Pancreas (tissue), 10 donors: Measurements from ENCODE around the gene PDZD2. TPM values are rescaled to one million over a fixed set of nuclear protein-coding genes. Genes with fewer than 3 reads are reported as not detected.

Source experiments
- ATAC-seq, 4 donors: fragments of 200-7000 bp; cut with Tn5 transposase; one replicate each; pipeline versions ENCODE4 v1.8.0 to v1.9.1; 2020; ENCODE audit warnings: mild to moderate bottlenecking in 4 of 4, moderate library complexity in 4 of 4
- DNase-seq, 6 donors: peaks; one replicate each; pipeline ENCODE4 v3.0.0-alpha.2; 2020
- FAIRE-seq: peaks from 2 replicates; lab custom pipeline; 2012; peaks lifted over from hg19 to GRCh38; lab: Jason Lieb, UNC
- H3K27ac ChIP-seq, 4 donors: fragments of 200-600 bp; sonication (generic); 1 replicate in 3 of 4; 2 replicates in 1 of 4; pipeline versions ENCODE4 v1.5.0 to v1.8.0; 2020
- H3K27me3 ChIP-seq, 4 donors: fragments of 200-600 bp; one replicate each; pipeline ENCODE4 v1.8.0; 2021
- H3K36me3 ChIP-seq, 3 donors: fragments of 200-600 bp; sonication (generic) in 1 of 3; one replicate each; pipeline versions ENCODE4 v1.5.0 to v1.8.0; 2020 to 2021
- H3K4me1 ChIP-seq, 3 donors: fragments of 200-600 bp; one replicate each; pipeline ENCODE4 v1.8.0; 2021
- H3K4me3 ChIP-seq, 4 donors: fragments of 200-600 bp; sonication (generic) in 2 of 4; one replicate each; pipeline versions ENCODE4 v1.5.0 to v1.8.0; 2020 to 2021
- H3K9me3 ChIP-seq, 4 donors: fragments of 200-600 bp; one replicate each; pipeline ENCODE4 v1.8.0; 2021
- WGBS, 2 donors: extraction: QIAGEN DNeasy Blood & Tissue Kit; methylation state at CpG; one replicate each; pipeline ENCODE4 v1.1.7; 2013; 5-methylcytosine and 5-hydroxymethylcytosine counted together
- intact Hi-C, 3 donors: fragments of 100-400 bp; cut with DNase I; formaldehyde crosslinking; loops; one replicate each; pipeline versions ENCODE4 v1.11.1 to v1.14.2; 2022
- microRNA-seq, 2 donors: library from miRNA; unstranded; fragments of <30 nt; microRNA quantifications; one replicate each; pipeline versions ENCODE4 to v1.1.0, GENCODE V29; 2019 to 2020
- polyA plus RNA-seq, 2 donors: library from polyadenylated mRNA; stranded (reverse); fragments of 200-250 nt; gene quantifications; one replicate each; pipeline ENCODE4 v1.2.3, GENCODE V29; 2013
- total RNA-seq, 6 donors: library from RNA; stranded (reverse); fragmentation: NEBNext Ultra II Directional in 4 of 6; extraction: Animal tissue kit (Norgen Biotek cat#: 25700) in 4 of 6; gene quantifications; one replicate each; pipeline versions ENCODE4 v1.2.1 to v1.2.4, GENCODE V29; 2021 to 2023
- TF ChIP-seq, protein P1 (sequence below), 4 donors: fragments of 200-600 bp; sonication (generic) in 3 of 4; IDR thresholded peaks; one replicate each; pipeline versions ENCODE4 v1.5.0 to v1.8.0; 2021; ENCODE audit warnings: antibody characterized with exemption in 4 of 4
- donor health status: healthy with polysubstance abuse.
- donor health status: DM: no; HTN: no; CAD: no; lungs with moderate emphysema.
- donor health status: DM: no; HTN: no; CAD: no.
- donor health status: control.
- donor health status: control.
- donor health status: Bipolar disorder and iron deficiency.
- donor health status: DM: yes; HTN: yes; CAD: no.
- donor health status: DM: no; HTN: no; CAD: no.
- donor health status: DM: no; HTN: no; CAD: no.
- donor health status: DM: yes; HTN: yes; CAD: no.

The PDZD2 gene
- total and polyA plus RNA-seq, 8 donors = 1.4 to 4.5 (median 3.3) TPM

DNA sequence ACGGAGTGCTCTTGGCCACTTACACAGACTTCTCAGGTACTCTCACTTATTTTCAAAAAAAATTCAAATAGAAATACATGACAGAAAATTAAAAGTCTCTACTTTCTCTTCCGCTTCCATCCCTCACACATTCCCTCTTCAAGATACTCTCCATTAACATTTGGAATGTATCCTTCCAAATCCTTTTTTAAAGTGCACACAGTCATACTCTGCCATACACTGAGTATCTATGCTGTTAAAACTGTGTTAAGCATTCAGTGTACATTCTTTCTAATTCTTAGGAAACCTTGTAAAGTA, 519.7 kb downstream of the PDZD2 start:
- H3K4me3 ChIP-seq = no peak overlapping the region
- H3K4me1 ChIP-seq = peaks cover 18 to 40% (median 19%) of the 10 kb centered on the region in 3 donors
- H3K27me3 ChIP-seq = no peaks in the 10 kb centered on the region
- ATAC-seq (no peak), FAIRE-seq (no peak), DNase-seq (no peak)
- WGBS, 2 donors = 65 to 68% methylated on average over 2 of the region's 2 CpGs
- intact Hi-C loops = no loop called here
- no peaks in the 10 kb centered on the region for H3K36me3 ChIP-seq
- no peaks in the 10 kb centered on the region for H3K9me3 ChIP-seq
- TF ChIP-seq, protein P1, sequence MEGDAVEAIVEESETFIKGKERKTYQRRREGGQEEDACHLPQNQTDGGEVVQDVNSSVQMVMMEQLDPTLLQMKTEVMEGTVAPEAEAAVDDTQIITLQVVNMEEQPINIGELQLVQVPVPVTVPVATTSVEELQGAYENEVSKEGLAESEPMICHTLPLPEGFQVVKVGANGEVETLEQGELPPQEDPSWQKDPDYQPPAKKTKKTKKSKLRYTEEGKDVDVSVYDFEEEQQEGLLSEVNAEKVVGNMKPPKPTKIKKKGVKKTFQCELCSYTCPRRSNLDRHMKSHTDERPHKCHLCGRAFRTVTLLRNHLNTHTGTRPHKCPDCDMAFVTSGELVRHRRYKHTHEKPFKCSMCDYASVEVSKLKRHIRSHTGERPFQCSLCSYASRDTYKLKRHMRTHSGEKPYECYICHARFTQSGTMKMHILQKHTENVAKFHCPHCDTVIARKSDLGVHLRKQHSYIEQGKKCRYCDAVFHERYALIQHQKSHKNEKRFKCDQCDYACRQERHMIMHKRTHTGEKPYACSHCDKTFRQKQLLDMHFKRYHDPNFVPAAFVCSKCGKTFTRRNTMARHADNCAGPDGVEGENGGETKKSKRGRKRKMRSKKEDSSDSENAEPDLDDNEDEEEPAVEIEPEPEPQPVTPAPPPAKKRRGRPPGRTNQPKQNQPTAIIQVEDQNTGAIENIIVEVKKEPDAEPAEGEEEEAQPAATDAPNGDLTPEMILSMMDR (IDR thresholded peaks at IDR 0.05) = no peak
- no peak overlapping the region for H3K27ac ChIP-seq

DNA sequence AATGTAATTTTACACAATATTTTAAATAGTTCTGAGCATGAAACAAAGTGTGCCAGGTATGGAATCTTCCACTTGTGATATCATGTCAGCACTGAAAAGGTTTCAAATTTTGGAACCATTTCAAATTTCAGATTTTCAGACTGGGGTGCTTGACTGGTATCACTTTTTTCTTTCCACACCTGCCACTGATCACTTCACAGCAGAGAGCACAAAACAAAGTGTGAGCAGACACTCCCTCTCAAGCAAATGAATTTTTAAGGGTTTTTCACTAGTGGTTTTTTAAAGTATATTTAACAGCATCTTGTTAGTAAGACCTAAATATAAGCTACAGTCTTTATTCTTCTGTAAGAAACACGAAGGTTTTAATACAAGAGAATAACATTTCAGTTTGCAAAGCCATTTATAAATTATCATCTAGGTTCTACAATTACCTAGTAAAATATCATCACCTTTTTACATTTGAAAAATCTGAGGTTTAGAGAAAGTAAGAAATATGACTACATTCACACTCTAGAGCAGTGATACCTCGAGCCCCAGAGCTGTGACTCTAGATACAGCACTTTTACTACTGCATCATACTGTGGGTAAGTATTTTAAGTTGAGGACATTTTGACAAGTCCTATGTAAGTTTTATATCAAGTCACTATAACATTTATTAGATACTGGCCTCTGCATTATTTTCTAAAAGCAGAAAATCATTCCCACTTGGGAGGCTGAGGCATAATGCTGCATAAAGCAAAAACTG, 520.6 kb downstream of the PDZD2 start:
- FAIRE-seq (no peak), ATAC-seq (no peak), DNase-seq (no peak)
- H3K27me3 ChIP-seq = no peaks in the 10 kb centered on the region
- no peak overlapping the region for H3K4me3 ChIP-seq
- intact Hi-C loops = no loop called here
- TF ChIP-seq, protein P1 (IDR thresholded peaks at IDR 0.05) = no peak
- H3K9me3 ChIP-seq = no peaks in the 10 kb centered on the region
- H3K36me3 ChIP-seq = no peaks in the 10 kb centered on the region
- no peak overlapping the region for H3K27ac ChIP-seq
- H3K4me1 ChIP-seq = peaks cover 12 to 35% (median 15%) of the 10 kb centered on the region in 3 donors
- 39 to 53% methylated on average over 2 of the region's 2 CpGs for WGBS, 2 donors

DNA sequence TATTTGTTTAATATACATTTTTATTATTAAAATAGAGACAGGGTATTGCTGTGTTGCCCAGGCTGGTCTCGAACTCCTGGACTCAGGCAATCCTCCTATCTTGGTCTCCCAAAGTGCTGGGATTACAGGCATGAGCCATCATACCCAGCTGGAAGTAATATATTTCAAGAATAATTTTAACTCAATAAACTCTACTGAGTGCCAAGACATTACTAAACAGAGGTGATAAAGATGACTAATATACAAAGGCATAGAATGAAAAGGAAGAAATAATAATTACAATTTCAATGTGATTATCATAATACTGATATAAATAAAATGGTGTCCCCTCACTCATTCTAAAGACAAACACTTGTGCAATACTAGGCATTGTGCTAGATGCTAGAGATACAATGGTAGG, 521.3 kb downstream of the PDZD2 start:
- H3K4me1 ChIP-seq = peaks cover 12 to 36% (median 20%) of the 10 kb centered on the region in 3 donors
- no peaks in the 10 kb centered on the region for H3K9me3 ChIP-seq
- 96 to 100% methylated on average over 1 of the region's 1 CpG for WGBS, 2 donors
- TF ChIP-seq, protein P1 (IDR thresholded peaks at IDR 0.05) = no peak
- ATAC-seq (no peak), DNase-seq (no peak), FAIRE-seq (no peak)
- intact Hi-C loops = no loop called here
- H3K36me3 ChIP-seq = no peaks in the 10 kb centered on the region
- no peak overlapping the region for H3K27ac ChIP-seq
- no peaks in the 10 kb centered on the region for H3K27me3 ChIP-seq
- H3K4me3 ChIP-seq = no peak overlapping the region

Small RNA genes lying within 50 kb of the gene (microRNA-seq; reads per million reads assigned to microRNA genes)
- gene MIR4279 = 0 reads per million in 2 donors

Other genes with a start within 250 kb of the PDZD2 start
- gene DROSHA, start 107.0 kb upstream of the PDZD2 start, total RNA-seq = 10 to 100 TPM; 19.0 to 42.8 (median 22.9) TPM
- gene DROSHA, start 107.0 kb upstream of the PDZD2 start, polyA plus RNA-seq = 10 to 100 TPM; 33.6 to 79.0 TPM
- gene C5orf22, start 106.8 kb upstream of the PDZD2 start, total RNA-seq = 10 to 100 TPM in 4 of 6 donors, 1 to 10 TPM in 2; 8.5 to 14.6 (median 11.0) TPM
- 1 to 10 TPM; 4.8 to 7.2 TPM for gene C5orf22, start 106.8 kb upstream of the PDZD2 start, polyA plus RNA-seq